Activated CD8-positive, alpha-beta memory T cell treated with anti-CD3 and anti-CD28 coated beads for 1 hour (primary cell): Measurements from ENCODE around the gene AXIN2.
A peak's percentile ranks its signal among the peaks of the same experiment; 100 is the strongest.

ENCODE experiments used
- DNase-seq, 2 donors: peaks; one replicate each; pipeline ENCODE4 v3.0.0-alpha.2; 2020; ENCODE audit warnings: low read depth in 1 of 2; ENCODE audit errors: extremely low read depth in 1 of 2

The AXIN2 gene

DNA sequence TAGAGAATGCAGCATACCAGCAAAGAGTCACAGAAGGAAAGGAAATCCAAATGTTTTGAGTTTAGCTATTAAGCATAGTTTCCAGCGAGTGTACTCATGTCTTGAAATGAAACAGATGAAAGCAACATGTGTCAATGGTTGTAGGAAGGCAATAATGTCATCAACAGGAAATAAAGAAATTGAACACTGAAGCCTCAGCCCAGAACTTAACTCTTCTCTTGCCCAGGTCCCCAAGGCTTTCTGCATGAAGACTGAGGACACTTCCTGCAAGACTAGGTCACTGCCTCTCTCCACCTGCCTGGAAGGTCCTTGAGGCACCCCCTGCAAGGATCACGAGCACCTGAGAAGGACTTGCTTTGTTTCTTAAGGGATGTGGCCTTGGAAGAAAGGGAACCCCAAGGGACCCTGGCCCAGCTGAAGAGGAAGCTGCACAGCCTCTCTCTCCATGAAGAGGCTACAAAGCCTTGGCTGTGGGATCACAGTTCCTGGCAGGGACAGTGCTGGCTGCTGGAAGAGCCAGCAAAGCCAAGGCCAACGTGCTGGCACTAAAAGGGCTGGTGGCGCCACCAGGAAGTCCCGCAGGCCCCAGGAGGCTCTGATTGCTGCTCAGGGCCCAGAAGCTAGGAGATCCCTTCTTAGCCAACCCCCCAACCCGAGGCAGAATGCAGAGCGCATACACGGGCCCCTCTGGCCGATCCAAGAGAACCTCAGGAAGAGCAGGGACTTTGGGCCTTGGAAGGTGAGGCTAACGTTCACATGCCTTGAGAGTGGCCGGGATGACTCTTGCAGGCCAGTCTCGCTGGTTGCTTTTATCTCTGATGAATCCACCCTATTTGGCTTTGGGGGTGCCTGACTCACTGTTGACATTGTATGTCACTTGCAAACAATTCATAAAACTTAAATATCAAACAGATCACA lies 23.4 kb upstream of the AXIN2 start:
- DNase-seq: no peak

DNA sequence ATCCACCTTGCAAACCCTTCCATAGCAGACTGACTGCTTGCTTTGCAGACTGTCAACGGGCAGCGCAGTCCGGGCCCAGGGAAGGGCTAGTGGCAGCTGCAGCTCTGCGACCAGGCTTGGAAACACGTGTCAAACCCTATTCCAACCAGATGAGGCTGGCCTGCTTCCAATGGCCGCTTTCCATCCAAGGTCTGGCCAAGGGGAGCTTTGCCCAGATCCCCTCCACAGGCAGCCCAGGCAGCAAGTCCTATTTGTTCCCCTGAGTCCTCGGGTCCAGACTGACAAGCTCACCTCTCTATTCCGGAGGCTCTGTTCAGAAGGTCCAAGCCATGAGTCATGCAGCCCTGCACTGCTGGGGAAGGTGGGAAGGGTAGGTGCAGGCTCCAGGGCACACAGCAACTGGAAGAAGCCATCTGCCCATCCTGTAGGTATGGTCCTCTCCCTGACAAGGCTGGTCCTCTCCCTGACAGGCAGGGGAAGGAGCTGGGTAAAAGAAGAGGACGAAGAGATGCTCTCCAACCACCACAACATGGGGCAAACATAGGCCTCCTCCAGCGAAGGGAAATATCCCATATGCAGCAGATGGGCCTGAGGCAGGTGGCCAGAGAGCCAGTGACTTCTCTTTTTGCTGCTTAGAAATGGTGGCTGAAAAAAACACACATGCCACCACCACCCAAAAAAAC lies 22.6 kb upstream of the AXIN2 start:
- no peak for DNase-seq

DNA sequence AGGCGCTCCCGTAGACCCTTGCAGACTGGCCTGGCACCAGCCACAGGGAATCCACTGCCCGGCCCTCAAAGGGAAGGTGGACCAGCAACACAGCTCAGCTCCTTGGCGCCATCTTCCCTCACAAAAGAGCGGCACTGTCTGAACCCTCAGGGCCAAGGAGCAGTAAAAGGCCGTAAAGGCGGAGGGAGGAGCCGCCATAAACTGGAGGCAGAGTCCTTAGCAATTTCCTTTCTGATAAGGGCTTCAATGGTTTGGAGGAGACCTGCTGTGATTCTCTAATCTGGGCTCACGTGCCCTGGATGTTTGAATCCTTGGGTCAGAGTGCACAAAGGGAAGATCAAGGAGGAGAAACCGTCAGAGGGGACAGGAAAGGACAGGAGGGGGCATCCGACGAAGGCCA lies 15.5 kb upstream of the AXIN2 start:
- no peak for DNase-seq

DNA sequence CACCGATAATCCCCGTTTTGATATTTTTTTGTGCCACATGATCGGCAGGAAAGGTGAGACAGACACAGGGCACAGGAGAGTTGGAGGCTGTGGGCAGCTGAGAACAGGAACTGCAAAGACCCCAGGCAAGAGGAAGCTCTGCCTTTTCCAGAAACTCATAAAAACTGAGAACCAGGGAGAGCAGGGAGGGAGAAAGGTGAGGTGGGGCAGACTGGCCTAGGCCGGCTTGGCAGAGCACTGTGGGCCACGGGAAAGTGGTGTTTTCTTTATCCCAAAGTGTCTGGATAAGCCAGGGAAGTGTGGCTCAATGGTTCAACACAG lies 11.8 kb upstream of the AXIN2 start:
- no peak for DNase-seq

DNA sequence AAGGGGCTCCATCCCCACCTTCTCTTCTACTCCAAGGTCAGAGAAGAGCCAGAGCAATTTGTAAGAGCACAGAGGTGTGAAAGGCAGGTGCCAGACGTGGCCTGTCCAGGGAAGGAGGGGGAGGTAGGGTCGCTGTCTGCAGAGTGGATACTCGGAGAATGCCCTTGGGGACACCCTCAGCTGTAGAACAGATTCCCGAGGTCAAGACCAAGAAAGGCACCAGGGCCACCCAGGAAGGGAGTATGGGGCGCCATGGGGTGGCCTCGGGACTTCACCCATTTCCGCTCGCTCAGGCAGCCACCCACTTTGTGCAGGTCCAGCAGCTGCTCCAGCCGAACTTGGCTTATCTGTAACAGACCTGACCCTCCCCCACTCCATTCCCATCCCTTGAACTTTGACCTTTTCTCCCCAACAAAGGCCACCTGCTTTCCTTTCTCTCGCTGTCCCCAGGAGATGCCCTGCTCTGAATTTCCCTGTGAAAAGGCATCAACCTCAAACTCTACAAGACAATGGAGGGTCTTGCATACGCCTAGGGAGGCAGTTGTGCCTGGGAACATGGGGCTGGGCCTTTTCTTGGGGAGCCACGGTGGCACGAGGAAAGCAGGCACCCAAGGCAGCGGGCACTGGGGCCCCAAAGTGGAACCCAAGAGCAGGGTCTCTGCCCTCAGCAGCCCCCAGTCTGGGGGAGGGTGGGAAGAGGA lies 11.3 kb upstream of the AXIN2 start:
- DNase-seq: no peak

DNA sequence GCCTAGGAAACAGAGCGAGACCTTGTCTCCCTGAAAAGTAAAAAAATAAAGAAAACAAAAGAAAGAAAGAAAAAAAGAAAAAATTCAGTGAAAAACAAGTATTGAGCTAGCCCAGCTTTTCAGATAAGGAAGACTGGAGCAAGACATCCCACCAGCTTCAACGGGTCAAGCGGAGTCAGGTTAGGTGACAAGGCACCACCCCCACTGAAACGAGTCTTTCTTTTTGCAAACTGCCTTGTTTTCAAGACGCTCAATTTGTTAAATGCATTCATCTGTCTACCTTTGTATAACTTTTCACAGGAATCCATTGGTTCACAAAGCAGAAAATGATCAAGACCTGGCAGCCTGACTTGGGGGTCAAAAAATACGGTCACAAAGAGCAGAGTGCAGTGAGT lies 10.7 kb upstream of the AXIN2 start:
- DNase-seq: no peak

DNA sequence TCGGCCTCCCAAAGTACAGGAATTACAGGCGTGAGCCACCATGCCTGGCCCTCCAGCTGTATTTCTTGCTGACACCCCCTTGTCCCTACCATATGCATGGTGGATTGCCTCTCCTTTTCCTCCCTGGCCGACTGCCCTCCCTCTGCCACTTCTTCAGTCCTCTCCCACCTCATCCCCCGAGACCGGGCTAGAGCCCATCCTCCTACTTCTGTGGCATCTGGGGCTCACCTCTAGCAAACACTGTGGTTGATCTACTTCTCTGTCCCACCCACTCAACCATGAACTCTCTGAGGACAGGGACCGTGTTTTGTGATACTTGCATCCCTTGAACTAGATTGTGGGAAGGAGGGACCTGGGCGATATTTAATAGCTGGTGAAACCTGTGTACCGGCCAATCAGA lies 7.5 kb upstream of the AXIN2 start:
- no peak for DNase-seq

DNA sequence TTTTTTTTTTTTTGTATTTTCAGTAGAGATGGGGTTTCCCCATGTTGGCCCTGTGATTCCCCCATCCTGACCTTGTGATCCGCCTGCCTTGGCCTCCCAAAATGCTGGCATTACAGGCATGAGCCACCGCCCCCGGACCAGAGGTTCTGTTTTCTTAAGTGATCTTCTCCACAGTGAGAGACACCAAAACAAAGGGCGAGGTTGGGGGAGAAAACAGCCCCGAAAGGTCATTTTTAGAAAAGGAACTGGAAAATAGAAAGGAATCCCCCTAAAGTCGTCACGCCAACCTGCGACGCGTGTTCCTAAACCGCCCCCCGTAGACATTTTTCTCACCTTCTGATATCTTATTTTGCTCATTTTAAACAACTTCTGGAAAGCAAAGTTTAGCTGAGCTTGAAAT lies 6.1 kb upstream of the AXIN2 start:
- DNase-seq: no peak

DNA sequence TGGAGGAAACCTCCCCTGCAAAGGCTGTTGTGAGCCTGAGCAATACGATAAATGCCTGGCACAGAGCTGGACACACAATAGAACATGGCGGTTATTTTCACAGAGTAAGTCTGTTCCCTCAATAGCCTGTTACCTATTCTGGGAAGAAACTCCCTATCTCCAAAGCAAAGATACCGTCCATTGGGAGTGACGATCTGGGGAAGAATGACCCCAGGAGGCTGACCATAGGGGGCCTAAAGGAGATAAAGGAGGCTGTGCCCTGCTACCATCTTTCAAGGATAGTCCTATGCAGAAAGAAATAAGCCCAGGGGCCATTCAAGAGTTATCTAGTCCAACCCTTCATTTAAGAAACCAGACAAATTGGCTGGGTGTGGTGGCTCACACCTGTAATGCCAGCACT lies 4.1 kb upstream of the AXIN2 start:
- no peak for DNase-seq

DNA sequence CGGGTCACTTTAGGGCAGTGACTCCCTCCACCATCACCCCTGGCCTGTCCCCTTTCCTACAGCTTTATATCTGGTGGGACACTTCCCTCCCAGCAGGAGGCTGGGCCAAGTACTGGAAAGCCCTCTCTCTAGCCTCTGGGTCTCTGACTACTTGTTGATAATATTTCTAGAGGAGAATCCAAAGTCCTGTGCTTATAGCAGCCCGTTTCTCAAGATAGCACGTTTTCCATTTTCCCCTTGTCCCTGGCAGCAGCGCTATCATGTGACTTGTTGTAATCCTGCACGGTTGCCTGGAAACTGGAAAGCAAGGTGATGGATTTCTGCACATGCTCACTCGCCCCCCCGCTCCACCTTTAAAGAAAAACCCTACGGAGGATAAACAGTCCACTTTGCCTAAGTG lies 3.3 kb upstream of the AXIN2 start:
- DNase-seq: no peak

DNA sequence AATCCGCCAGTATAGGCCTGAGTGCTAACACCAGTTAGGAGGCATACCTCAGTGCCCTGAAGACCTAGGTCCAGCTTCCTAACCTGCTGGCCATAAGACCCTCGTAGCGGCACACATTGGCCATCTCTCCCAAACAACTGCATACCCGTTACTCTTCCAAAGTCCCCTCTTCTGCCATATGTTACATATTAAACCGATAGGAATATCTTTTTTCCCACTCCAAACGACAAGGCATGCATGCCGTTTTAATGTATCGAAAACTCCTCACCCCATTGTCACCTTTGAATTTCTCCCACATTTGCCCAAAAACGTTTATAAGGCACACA lies 721 bp upstream of the AXIN2 start:
- no peak for DNase-seq

DNA sequence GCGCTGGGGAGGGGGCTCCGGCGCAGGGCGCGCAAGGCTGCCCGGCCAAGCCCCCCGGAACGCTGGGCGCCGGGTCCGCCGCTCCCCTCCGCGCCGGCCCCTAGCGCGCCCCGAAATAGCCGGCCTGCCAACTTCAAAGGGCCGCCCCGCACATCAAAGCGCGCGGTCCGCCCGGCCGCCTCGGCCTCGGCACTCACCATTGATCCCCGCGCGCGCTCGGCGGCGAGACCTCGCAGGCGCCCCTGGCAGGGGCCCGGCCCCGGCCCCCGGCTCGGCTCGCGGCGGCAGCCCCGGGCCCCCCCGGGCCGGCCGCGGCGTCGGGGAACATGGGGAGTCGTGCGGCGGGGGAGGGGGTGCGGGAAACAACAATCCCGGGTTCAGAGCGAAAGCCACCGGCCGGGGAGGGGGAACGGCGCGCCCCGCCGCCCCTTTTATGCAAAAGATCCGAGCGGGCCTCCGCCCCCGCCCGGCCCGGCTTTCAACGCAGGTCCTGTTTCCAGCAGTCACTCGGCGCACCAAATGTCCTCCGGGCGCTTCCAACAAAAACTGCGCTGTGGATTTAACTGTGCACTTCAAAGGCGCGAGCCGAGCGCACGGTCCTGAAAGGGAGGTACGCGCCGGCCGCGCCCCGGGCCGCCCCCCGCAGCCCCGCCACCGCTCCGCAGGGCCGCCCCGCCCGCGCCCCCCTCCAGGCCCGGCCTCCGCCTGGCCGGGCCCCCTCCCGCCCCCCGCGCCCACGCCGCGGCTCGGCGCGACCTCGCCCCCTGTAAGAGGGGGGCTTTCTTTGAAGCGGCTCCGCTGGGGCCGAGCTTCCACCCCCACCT lies 608 bp downstream of the AXIN2 start:
- DNase-seq: peak; percentile 47 to 54

DNA sequence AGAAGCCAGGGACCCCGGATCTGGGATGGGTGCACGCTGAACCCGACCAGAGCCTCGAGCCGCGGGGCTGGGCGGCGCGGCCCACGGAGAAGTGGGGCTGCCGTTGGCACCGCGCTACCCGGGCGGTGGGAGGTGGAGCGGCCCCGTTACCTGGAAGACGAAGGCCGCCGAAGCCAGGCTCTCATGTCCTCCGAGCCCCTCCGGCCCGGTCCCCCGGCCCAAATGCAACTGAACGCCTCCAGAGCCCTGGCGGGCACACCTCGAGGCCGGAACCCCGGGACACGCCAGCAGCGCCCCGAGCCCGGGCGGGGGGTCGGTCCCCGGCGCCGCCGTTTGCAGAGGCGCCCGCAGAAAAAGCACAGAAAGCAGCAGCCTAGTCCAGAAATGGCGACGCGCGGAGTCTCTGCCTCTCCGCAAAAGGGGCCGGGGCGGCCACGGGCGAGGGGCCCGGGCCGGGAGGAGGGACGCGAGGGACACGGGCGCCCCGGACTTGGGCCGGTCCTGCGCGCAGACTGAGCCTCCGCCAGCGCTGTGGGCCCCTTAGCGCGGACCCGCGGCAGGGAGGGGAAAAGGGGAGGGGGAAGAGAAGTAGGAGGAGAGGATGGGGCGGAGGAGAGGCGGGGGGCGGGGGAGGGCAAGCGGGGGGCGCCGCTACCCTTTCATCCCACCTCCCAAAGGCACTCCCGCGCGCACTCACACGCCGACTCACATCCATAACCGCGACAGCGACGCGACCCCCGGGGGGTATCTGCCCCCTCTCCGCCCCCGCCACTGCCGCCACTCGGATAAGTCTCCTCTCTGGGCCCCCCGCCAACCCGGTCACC lies 1.4 kb downstream of the AXIN2 start:
- DNase-seq: peak in 1 of 2 donors; percentile 4

DNA sequence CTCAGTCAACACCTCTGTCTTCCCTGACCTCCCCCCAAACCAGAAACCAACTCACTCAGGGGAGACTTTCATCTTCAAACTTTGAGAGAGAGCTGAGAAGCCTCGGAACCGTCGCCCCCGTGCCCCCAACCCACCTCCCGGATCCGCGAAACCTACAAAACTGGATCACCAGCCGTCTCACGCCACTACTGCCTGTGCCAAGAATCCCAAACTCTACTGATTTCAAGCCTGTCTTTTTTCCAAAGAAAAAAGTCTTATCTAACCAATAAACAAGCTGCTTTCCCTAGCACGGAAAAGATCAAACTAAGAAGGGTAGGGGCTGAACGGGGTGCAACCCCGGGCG lies 2.0 kb downstream of the AXIN2 start:
- DNase-seq: no peak

DNA sequence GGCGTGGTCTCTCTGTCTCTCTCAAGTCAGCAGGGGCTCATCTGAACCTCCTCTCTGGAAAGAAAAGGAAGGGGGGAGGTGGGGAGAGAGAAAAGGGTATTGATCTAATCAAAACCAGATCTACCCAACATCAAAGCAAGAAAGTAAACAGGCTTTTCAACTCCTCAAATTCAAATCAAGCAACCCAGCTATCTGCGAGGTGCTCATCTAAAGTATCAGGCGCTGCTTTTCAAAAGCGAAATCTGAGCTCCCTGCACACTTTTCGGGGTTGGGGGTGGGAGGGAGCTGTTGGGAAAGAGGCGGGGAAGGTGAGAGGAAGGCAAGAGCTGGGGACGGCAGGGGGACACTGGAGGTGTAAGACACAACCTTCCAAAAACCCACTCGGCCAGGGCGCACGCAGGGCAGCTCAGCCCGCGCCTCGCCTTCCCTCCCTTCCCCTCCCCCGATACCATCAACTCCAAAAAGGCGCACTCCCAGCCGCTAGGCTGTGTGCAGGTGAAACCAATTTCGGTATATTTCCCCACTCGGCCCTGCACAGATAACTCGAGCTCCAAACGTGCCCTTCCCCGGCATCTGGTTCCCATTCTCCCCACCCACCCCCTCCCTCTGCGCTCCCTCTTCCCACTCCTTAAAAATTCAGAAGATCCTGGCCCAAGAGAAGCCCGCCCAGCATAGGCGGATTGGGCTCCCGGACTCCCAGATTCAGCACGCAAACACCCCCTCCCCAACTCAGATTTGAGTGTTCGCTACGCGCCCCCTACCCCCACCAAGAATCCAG lies 2.6 kb downstream of the AXIN2 start:
- DNase-seq: no peak

DNA sequence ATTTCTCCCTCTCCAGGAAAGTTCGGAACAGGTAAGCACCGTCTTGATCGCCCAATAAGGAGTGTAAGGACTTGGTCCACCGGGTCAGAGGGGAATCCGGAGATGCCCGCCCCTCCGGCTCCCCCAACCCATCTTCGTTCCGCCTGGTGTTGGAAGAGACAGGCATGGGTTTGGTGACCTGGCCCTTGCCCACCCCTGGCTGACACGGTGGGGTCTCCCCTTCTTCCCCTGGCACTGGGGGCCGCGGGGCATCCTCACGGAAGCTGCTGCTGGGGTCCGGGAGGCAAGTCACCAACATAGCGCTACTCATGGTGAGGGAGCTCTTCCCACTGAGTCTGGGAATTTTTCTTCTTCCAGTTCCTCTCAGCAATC lies 3.2 kb downstream of the AXIN2 start:
- no peak for DNase-seq

DNA sequence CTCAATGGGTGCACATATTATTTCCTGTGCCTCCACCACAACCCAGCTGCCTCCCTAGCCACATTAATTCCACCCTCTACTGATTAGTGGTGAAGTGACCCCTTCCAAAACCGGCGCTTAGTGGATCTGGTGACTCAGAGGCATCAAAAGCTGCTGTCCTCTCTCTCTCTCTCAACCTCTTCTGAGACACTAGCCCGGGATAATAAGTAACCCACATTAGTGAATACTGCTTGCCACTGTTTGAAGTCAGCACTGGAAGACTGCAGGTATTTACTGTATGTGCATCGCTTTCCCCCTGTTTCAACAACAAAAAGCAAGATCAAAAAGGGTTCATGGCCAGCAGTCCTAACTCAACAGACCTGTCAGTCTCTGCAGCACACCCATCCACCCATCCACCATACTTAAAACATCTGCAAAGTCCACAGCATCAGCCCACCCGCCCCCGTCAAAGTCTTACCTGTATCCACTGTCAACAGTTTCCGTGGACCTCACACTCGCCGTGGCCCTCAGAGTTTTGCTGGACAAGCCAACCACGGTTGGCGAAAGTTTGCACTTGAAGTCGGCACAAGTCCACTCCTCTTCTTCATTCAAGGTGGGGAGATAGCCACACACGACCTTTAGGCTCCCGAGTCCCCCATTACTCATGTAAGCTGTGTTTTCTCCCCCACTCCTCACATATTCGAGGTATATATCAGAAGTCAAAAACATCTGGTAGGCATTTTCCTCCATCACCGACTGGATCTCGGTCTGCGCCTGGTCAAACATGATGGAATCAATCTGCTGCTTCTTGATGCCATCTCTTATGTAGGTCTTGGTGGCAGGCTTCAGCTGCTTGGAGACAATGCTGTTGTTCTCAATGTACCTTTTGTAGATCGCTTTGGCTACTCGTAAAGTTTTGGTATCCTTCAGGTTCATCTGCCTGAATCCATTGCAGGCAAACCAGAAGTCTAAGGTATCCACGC lies 3.8 kb downstream of the AXIN2 start:
- DNase-seq: no peak

DNA sequence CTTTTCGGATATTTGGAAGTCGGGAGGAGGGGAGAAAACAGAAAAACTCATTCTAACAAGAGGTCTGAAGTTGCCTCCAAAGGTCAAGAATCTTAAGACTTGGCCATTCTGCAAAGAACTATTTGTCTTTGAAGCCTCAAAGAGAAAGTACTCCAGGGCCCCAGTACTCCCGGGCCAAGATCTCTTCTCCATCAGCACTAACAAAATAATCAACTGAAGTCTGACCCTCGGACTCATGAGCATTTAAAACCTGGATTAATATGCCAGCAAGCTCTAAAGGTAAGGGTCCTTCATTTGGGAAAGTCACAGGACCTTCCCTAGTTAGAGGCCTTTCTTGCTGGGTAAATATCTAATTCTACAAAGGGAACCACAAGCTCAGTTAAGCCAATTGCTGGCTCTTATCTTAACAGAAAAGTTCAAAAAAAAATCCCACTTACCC lies 4.5 kb downstream of the AXIN2 start:
- DNase-seq: no peak
